ENCODE measurements around the gene STK16.

Gene STK16

GRCh38 chr2:219205165-219205538, 40.1 kb upstream of the STK16 start:
- no peak for TF ChIP-seq CTCF (conservative IDR thresholded peaks at IDR 0.05; ENCODE audit: low read depth, low read length)
- no peak for DNase-seq (ENCODE audit: low read depth)
- H3K4me3 ChIP-seq (ENCODE audit: low read length) = no peak overlapping the region

- peak overlapping the region; percentile 79 for H3K4me3 ChIP-seq (ENCODE audit: low read length)
- no peak for DNase-seq (ENCODE audit: low read depth)
- no peak for TF ChIP-seq CTCF (conservative IDR thresholded peaks at IDR 0.05; ENCODE audit: low read depth, low read length)
Observed at GRCh38 chr2:219205981-219206327, 39.3 kb upstream of the STK16 start.

GRCh38 chr2:219206328-219207133, 38.7 kb upstream of the STK16 start, which contains the start of gene ZFAND2B:
Gene ZFAND2B, plus strand, starts transcription at chr2:219206782. Its CDS starts 206 bp downstream, at chr2:219206988.
- H3K4me3 ChIP-seq (ENCODE audit: low read length) = peak within 1 kb of the TSS; percentile 79
- peak; percentile 54 for DNase-seq (ENCODE audit: low read depth)
- no peak for TF ChIP-seq CTCF (conservative IDR thresholded peaks at IDR 0.05; ENCODE audit: low read depth, low read length)

- no peak for DNase-seq (ENCODE audit: low read depth)
- H3K4me3 ChIP-seq (ENCODE audit: low read length) = peak overlapping the region; percentile 71
- TF ChIP-seq CTCF (conservative IDR thresholded peaks at IDR 0.05; ENCODE audit: low read depth, low read length) = no peak
Observed at GRCh38 chr2:219207134-219207883, 38.0 kb upstream of the STK16 start.

- TF ChIP-seq CTCF (conservative IDR thresholded peaks at IDR 0.05; ENCODE audit: low read depth, low read length) = no peak
- H3K4me3 ChIP-seq (ENCODE audit: low read length) = no peak overlapping the region
- no peak for DNase-seq (ENCODE audit: low read depth)
Observed at GRCh38 chr2:219207884-219208740, 37.2 kb upstream of the STK16 start.

GRCh38 chr2:219209236-219210195, 35.8 kb upstream of the STK16 start:
- no peak overlapping the region for H3K4me3 ChIP-seq (ENCODE audit: low read length)
- no peak for DNase-seq (ENCODE audit: low read depth)
- TF ChIP-seq CTCF (conservative IDR thresholded peaks at IDR 0.05; ENCODE audit: low read depth, low read length) = no peak
